Liver (tissue), 9 donors: ENCODE measurements around the gene UGT1A6. TPM values are rescaled to one million over a fixed set of nuclear protein-coding genes. Genes with fewer than 3 reads are reported as not detected.
A peak's percentile ranks its signal among the peaks of the same experiment; 100 is the strongest.

ENCODE experiments used
- DNase-seq: peaks from one replicate; pipeline ENCODE4 v3.0.0-alpha.2; 2017; ENCODE audit warnings: low spot score
- H3K27ac ChIP-seq, 2 donors: one replicate each; pipeline ENCODE4 v1.7.0; 2013; ENCODE audit warnings: inconsistent platforms in 2 of 2, low read length in 2 of 2, control low read depth in 1 of 2, low read depth in 1 of 2, mild to moderate bottlenecking in 1 of 2
- H3K27me3 ChIP-seq, 4 donors: one replicate each; pipeline versions ENCODE4 v1.6.1 to v1.7.0; 2013; ENCODE audit warnings: low read length in 3 of 4, inconsistent platforms in 1 of 4, mild to moderate bottlenecking in 1 of 4, moderate library complexity in 1 of 4; ENCODE audit not compliant: control insufficient read depth in 4 of 4, insufficient read depth in 4 of 4
- H3K36me3 ChIP-seq, 4 donors: one replicate each; pipeline versions ENCODE4 v1.6.1 to v1.7.0; 2013; ENCODE audit warnings: low read length in 3 of 4, mild to moderate bottlenecking in 3 of 4, low read depth in 1 of 4, moderate library complexity in 1 of 4; ENCODE audit not compliant: control insufficient read depth in 4 of 4, insufficient read depth in 3 of 4
- H3K4me1 ChIP-seq, 4 donors: one replicate each; pipeline versions ENCODE4 v1.6.1 to v1.7.0; 2013; ENCODE audit warnings: low read length in 3 of 4, mild to moderate bottlenecking in 3 of 4, moderate library complexity in 1 of 4; ENCODE audit not compliant: control insufficient read depth in 4 of 4, insufficient read depth in 4 of 4
- H3K4me3 ChIP-seq, 3 donors: one replicate each; pipeline versions ENCODE4 v1.6.1 to v1.7.0; 2013; ENCODE audit warnings: low read length in 3 of 3, control low read depth in 1 of 3, low read depth in 1 of 3, mild to moderate bottlenecking in 1 of 3
- H3K9ac ChIP-seq, 2 donors: one replicate each; pipeline ENCODE4 v1.7.0; 2013; ENCODE audit warnings: low read length in 2 of 2, mild to moderate bottlenecking in 2 of 2, moderate library complexity in 2 of 2, control low read depth in 1 of 2, low read depth in 1 of 2
- H3K9me3 ChIP-seq, 4 donors: one replicate each; pipeline versions ENCODE4 v1.6.1 to v1.7.0; 2013; ENCODE audit warnings: low read length in 3 of 4; ENCODE audit not compliant: control insufficient read depth in 4 of 4
- EGR1 ChIP-seq, 2 donors: IDR thresholded peaks; 2 replicates each; pipeline ENCODE4 v1.6.1; 2016 to 2018; ENCODE audit warnings: antibody characterized with exemption in 2 of 2, low read depth in 2 of 2
- FOXA1 ChIP-seq: IDR thresholded peaks from 2 replicates; pipeline ENCODE4 v1.6.1; 2016; ENCODE audit warnings: antibody characterized with exemption
- FOXA2 ChIP-seq: IDR thresholded peaks from 2 replicates; pipeline ENCODE4 v1.6.1; 2016; ENCODE audit warnings: antibody characterized with exemption
- GABPA ChIP-seq, 2 donors: IDR thresholded peaks in 1 of 2; conservative IDR thresholded peaks in 1 of 2; 2 replicates each; pipeline ENCODE4 v1.6.1; 2016; ENCODE audit warnings: antibody characterized with exemption in 2 of 2, mild to moderate bottlenecking in 1 of 2, moderate library complexity in 1 of 2
- HNF4A ChIP-seq, 2 donors: conservative IDR thresholded peaks; 2 replicates each; pipeline ENCODE4 v1.6.1; 2016; ENCODE audit warnings: antibody characterized with exemption in 2 of 2, mild to moderate bottlenecking in 2 of 2
- HNF4G ChIP-seq: IDR thresholded peaks from 2 replicates; pipeline ENCODE4 v1.6.1; 2016; ENCODE audit warnings: antibody characterized with exemption
- JUND ChIP-seq, 2 donors: IDR thresholded peaks; 2 replicates each; pipeline ENCODE4 v1.6.1; 2016; ENCODE audit warnings: antibody characterized with exemption in 2 of 2
- NR2F2 ChIP-seq: IDR thresholded peaks from 2 replicates; pipeline ENCODE4 v1.6.1; 2016; ENCODE audit warnings: antibody characterized with exemption
- RAD21 ChIP-seq, 2 donors: IDR thresholded peaks; 2 replicates each; pipeline ENCODE4 v1.6.1; 2016; ENCODE audit warnings: antibody characterized with exemption in 2 of 2, mild to moderate bottlenecking in 2 of 2
- RXRA ChIP-seq, 2 donors: IDR thresholded peaks; 2 replicates each; pipeline ENCODE4 v1.6.1; 2017 to 2018; ENCODE audit warnings: antibody characterized with exemption in 2 of 2, mild to moderate bottlenecking in 1 of 2
- TAF1 ChIP-seq: conservative IDR thresholded peaks from 2 replicates; pipeline ENCODE4 v1.6.1; 2016; ENCODE audit warnings: antibody characterized with exemption, mild to moderate bottlenecking
- YY1 ChIP-seq: IDR thresholded peaks from 2 replicates; pipeline ENCODE4 v1.6.1; 2016; ENCODE audit warnings: antibody characterized with exemption, mild to moderate bottlenecking
- WGBS: extraction: QIAGEN DNeasy Blood & Tissue Kit; methylation state at CpG from one replicate; pipeline ENCODE4 v1.1.7; 2013; 5-methylcytosine and 5-hydroxymethylcytosine counted together
- polyA plus RNA-seq, 2 donors: library from polyadenylated mRNA; stranded (reverse) in 1 of 2; unstranded in 1 of 2; fragments of 200-250 nt in 1 of 2; fragments of >200 nt in 1 of 2; fragmentation: Nextera tagmentation in 1 of 2; extraction: Ambion mirVana in 1 of 2; gene quantifications; one replicate each; pipeline versions ENCODE4 v1.2.1 to v1.2.3, GENCODE V29; 2013 to 2015
- total RNA-seq, 2 donors: library from RNA; depleted of rRNA; stranded (reverse); fragments of >200 nt; gene quantifications; one replicate each; pipeline ENCODE4 v1.2.3, GENCODE V29; 2014
- TF ChIP-seq, protein P1 (sequence below): fragments of 150-350 bp; IDR thresholded peaks from 2 replicates; pipeline ENCODE4 v1.5.1; 2017; ENCODE audit warnings: improper control_type of control experiment, low read depth, low read length; ENCODE audit not compliant: missing input control
- TF ChIP-seq, protein P2 (sequence below): IDR thresholded peaks from 2 replicates; pipeline ENCODE4 v1.6.1; 2016; ENCODE audit warnings: antibody characterized with exemption
- TF ChIP-seq, protein P3 (sequence below): IDR thresholded peaks from 2 replicates; pipeline ENCODE4 v1.6.1; 2016; ENCODE audit warnings: antibody characterized with exemption, mild to moderate bottlenecking
- TF ChIP-seq, protein P4 (sequence below): IDR thresholded peaks from 2 replicates; pipeline ENCODE4 v1.6.1; 2016; ENCODE audit warnings: antibody characterized with exemption
- TF ChIP-seq, protein P5 (sequence below): IDR thresholded peaks from 2 replicates; pipeline ENCODE4 v1.6.1; 2016; ENCODE audit warnings: antibody characterized with exemption
- donor health status: healthy.
- donor health status: healthy.
- donor health status: healthy.
- donor health status: healthy.
- donor health status: healthy.

The UGT1A6 gene
- total and polyA plus RNA-seq, 4 donors: 33.4 to 103 (median 46.5) TPM; not detected in 1

DNA sequence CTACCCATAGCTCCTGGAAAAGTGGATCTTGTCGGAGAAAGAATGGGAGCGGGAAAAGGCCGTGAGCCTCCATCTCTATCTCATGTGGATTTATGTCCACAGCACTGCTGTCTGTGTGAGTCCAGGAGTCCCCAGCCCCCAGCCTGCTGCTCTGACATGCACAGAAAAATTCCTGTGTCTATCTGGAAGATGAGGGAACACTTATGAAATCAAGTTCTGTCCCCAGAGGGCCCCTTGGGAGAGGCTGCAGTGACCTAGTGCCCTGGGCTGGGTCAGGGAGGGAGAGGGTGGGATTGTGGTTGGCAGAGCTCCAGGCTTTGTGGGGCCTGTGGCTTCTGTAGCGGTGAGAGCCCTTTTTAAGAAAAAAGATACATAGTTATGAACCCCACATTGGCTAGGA is 124.1 kb downstream of the UGT1A6 start:
- no peak overlapping the region for H3K9ac ChIP-seq
- no peaks in the 10 kb centered on the region for H3K36me3 ChIP-seq
- H3K4me3 ChIP-seq: no peak overlapping the region
- H3K4me1 ChIP-seq: peaks cover 2 to 15% (median 7%) of the 10 kb centered on the region in 4 donors
- H3K9me3 ChIP-seq: no peaks in the 10 kb centered on the region
- WGBS: 94% methylated on average over 4 of the region's 4 CpGs
- no peaks in the 10 kb centered on the region for H3K27me3 ChIP-seq
- no peak for DNase-seq
- TF ChIP-seq, protein P1, sequence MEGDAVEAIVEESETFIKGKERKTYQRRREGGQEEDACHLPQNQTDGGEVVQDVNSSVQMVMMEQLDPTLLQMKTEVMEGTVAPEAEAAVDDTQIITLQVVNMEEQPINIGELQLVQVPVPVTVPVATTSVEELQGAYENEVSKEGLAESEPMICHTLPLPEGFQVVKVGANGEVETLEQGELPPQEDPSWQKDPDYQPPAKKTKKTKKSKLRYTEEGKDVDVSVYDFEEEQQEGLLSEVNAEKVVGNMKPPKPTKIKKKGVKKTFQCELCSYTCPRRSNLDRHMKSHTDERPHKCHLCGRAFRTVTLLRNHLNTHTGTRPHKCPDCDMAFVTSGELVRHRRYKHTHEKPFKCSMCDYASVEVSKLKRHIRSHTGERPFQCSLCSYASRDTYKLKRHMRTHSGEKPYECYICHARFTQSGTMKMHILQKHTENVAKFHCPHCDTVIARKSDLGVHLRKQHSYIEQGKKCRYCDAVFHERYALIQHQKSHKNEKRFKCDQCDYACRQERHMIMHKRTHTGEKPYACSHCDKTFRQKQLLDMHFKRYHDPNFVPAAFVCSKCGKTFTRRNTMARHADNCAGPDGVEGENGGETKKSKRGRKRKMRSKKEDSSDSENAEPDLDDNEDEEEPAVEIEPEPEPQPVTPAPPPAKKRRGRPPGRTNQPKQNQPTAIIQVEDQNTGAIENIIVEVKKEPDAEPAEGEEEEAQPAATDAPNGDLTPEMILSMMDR: no peak
- TF ChIP-seq RAD21 (IDR thresholded peaks at IDR 0.05): no peak
- TF ChIP-seq HNF4G: no peak
- no peak for TF ChIP-seq HNF4A (conservative IDR thresholded peaks at IDR 0.05)
- TF ChIP-seq, protein P2, sequence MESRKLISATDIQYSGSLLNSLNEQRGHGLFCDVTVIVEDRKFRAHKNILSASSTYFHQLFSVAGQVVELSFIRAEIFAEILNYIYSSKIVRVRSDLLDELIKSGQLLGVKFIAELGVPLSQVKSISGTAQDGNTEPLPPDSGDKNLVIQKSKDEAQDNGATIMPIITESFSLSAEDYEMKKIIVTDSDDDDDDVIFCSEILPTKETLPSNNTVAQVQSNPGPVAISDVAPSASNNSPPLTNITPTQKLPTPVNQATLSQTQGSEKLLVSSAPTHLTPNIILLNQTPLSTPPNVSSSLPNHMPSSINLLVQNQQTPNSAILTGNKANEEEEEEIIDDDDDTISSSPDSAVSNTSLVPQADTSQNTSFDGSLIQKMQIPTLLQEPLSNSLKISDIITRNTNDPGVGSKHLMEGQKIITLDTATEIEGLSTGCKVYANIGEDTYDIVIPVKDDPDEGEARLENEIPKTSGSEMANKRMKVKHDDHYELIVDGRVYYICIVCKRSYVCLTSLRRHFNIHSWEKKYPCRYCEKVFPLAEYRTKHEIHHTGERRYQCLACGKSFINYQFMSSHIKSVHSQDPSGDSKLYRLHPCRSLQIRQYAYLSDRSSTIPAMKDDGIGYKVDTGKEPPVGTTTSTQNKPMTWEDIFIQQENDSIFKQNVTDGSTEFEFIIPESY: no peak
- TF ChIP-seq JUND (IDR thresholded peaks at IDR 0.05): no peak
- TF ChIP-seq, protein P3, sequence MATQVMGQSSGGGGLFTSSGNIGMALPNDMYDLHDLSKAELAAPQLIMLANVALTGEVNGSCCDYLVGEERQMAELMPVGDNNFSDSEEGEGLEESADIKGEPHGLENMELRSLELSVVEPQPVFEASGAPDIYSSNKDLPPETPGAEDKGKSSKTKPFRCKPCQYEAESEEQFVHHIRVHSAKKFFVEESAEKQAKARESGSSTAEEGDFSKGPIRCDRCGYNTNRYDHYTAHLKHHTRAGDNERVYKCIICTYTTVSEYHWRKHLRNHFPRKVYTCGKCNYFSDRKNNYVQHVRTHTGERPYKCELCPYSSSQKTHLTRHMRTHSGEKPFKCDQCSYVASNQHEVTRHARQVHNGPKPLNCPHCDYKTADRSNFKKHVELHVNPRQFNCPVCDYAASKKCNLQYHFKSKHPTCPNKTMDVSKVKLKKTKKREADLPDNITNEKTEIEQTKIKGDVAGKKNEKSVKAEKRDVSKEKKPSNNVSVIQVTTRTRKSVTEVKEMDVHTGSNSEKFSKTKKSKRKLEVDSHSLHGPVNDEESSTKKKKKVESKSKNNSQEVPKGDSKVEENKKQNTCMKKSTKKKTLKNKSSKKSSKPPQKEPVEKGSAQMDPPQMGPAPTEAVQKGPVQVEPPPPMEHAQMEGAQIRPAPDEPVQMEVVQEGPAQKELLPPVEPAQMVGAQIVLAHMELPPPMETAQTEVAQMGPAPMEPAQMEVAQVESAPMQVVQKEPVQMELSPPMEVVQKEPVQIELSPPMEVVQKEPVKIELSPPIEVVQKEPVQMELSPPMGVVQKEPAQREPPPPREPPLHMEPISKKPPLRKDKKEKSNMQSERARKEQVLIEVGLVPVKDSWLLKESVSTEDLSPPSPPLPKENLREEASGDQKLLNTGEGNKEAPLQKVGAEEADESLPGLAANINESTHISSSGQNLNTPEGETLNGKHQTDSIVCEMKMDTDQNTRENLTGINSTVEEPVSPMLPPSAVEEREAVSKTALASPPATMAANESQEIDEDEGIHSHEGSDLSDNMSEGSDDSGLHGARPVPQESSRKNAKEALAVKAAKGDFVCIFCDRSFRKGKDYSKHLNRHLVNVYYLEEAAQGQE: no peak
- no peak for TF ChIP-seq TAF1
- no peak for TF ChIP-seq FOXA1
- TF ChIP-seq YY1: no peak
- TF ChIP-seq, protein P4, sequence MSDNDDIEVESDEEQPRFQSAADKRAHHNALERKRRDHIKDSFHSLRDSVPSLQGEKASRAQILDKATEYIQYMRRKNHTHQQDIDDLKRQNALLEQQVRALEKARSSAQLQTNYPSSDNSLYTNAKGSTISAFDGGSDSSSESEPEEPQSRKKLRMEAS: no peak
- no peak for TF ChIP-seq RXRA (IDR thresholded peaks at IDR 0.05)
- TF ChIP-seq NR2F2: no peak
- no peak for TF ChIP-seq EGR1 (IDR thresholded peaks at IDR 0.05; ENCODE audit: low read depth in 2 of 2)
- H3K27ac ChIP-seq: no peak overlapping the region

DNA sequence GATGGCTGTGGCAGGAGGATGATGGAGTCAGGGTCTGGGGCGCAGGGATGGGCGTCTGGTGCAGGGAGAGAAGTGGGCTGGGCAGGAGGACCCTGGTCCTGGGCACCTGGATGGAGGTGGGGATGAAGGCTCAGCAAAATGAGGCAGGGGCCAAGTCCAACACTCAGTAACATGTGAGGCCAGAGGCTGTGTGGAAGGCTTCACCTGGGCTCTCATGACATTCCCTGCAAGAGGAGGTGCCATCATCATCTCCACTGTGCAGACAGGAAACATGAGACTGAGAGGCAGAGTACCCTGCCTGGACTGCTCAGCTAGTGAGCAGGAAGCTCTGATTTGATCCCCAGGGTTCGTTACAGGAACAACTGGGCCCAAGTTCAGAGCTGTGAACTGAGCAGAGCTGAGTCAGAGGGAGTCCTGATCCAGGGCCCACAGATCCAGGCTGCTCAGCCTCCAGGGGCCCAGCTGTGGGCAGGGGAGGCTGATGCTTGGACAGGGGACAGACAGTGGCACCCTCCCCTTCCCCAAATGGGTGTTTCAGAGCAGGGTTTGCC is 124.7 kb downstream of the UGT1A6 start:
- no peak for DNase-seq
- WGBS: 89% methylated on average over 3 of the region's 3 CpGs
- Histone ChIP-seq H3K27me3 (no peaks in the 10 kb centered on the region), H3K9me3 (no peaks in the 10 kb centered on the region), H3K27ac (peak overlapping the region; percentile 31 to 56), H3K36me3 (no peaks in the 10 kb centered on the region), H3K9ac (no peak overlapping the region), H3K4me1 (peaks cover 2 to 21% (median 13%) of the 10 kb centered on the region in 4 donors), H3K4me3 (no peak overlapping the region)
- TF ChIP-seq FOXA1 (no peak), GABPA (IDR thresholded peaks at IDR 0.05 in 1 of 2, conservative IDR thresholded peaks at IDR 0.05 in 1 of 2) (no peak), FOXA2 (no peak), HNF4G (no peak), NR2F2 (no peak), HNF4A (conservative IDR thresholded peaks at IDR 0.05) (no peak), TAF1 (no peak)
- TF ChIP-seq, protein P5, sequence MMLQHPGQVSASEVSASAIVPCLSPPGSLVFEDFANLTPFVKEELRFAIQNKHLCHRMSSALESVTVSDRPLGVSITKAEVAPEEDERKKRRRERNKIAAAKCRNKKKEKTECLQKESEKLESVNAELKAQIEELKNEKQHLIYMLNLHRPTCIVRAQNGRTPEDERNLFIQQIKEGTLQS: no peak
- TF ChIP-seq, protein P3: no peak
- TF ChIP-seq, protein P2: no peak
- TF ChIP-seq, protein P4: no peak
